T-helper 1 cell treated with Interleukin-12 subunit alpha and Interleukin-12 subunit beta and Interleukin-4 antibody, amounts not matched to agents 30 ng/mL and 1 ng/mL, for 36 hours (primary cell): ENCODE measurements around the gene WIPF2. TPM values are rescaled to one million over a fixed set of nuclear protein-coding genes. Genes with fewer than 3 reads are reported as not detected.

ENCODE experiments used
- total RNA-seq: library from RNA; stranded (reverse); gene quantifications from 2 replicates; pipeline ENCODE4 v1.2.3, GENCODE V29; 2022

WIPF2 gene
- total RNA-seq, 1 donor from 2014 or later: 29.1 TPM

Other genes starting within 250 kb of the WIPF2 start
- gene PSMD3, start 238.5 kb upstream of the WIPF2 start, total RNA-seq: 130 and 132 TPM in 2 replicates
- not detected in 2 replicates for gene CSF3, start 203.9 kb upstream of the WIPF2 start, total RNA-seq
- gene MED24, start 164.9 kb upstream of the WIPF2 start, total RNA-seq: 90.9 and 107 TPM in 2 replicates
- 1.6 and 1.8 TPM in 2 replicates for gene THRA, start 156.3 kb upstream of the WIPF2 start, total RNA-seq
- 3.3 and 3.7 TPM in 2 replicates for gene NR1D1, start 118.7 kb upstream of the WIPF2 start, total RNA-seq
- 78.7 and 83.6 TPM in 2 replicates for gene MSL1, start 97.3 kb upstream of the WIPF2 start, total RNA-seq
- 90.5 and 95.1 TPM in 2 replicates for gene CASC3, start 78.8 kb upstream of the WIPF2 start, total RNA-seq
- gene RAPGEFL1, start 41.8 kb upstream of the WIPF2 start, total RNA-seq: 7.4 and 9.6 TPM in 2 replicates
- gene CDC6, start 68.6 kb downstream of the WIPF2 start, total RNA-seq: 72.0 and 78.3 TPM in 2 replicates
- gene RARA, start 89.9 kb downstream of the WIPF2 start, total RNA-seq: 27.7 and 28.8 TPM in 2 replicates
- not detected in 2 replicates for gene GJD3, start 145.4 kb downstream of the WIPF2 start, total RNA-seq
- 269 and 270 TPM in 2 replicates for gene TOP2A, start 198.6 kb downstream of the WIPF2 start, total RNA-seq
- gene IGFBP4, start 224.1 kb downstream of the WIPF2 start, total RNA-seq: 75.5 and 77.8 TPM in 2 replicates